Mesothelial cell of epicardium (in vitro differentiated cells): ENCODE data around the gene ARL4A. TPM values are rescaled to one million over a fixed set of nuclear protein-coding genes. Genes with fewer than 3 reads are reported as not detected.
"Not testable (repeated sequence)": the region's sequence is repeated elsewhere in the genome, so short reads cannot be mapped to it uniquely, and the experiment has no call there.

Experiments
- DNase-seq, 2 experiments: peaks; one replicate each; pipeline ENCODE4 v3.0.0; 2021; ENCODE audit warnings: low spot score in 2 of 2; ENCODE audit not compliant: unreplicated experiment in 2 of 2
- H3K27ac Mint-ChIP-seq: 2 replicates; pipeline ENCODE4 v1.8.0; 2021; ENCODE audit warnings: mixed read lengths
- H3K27me3 Mint-ChIP-seq: 2 replicates; pipeline ENCODE4 v1.8.0; 2021; ENCODE audit warnings: low read depth, mixed read lengths
- H3K36me3 Mint-ChIP-seq: 2 replicates; pipeline ENCODE4 v1.8.0; 2021; ENCODE audit warnings: mixed read lengths
- H3K4me1 Mint-ChIP-seq: 2 replicates; pipeline ENCODE4 v1.8.0; 2021; ENCODE audit warnings: mixed read lengths
- H3K4me3 Mint-ChIP-seq: 2 replicates; pipeline ENCODE4 v1.8.0; 2021; ENCODE audit warnings: mild to moderate bottlenecking, moderate library complexity, mixed read lengths
- H3K9me3 Mint-ChIP-seq: 2 replicates; pipeline ENCODE4 v1.8.0; 2021; ENCODE audit warnings: mixed read lengths
- CTCF ChIP-seq: fragments of 200-600 bp; sonication (generic); IDR thresholded peaks from one replicate; pipeline ENCODE4 v1.5.0; 2021; ENCODE audit warnings: antibody characterized with exemption; ENCODE audit not compliant: unreplicated experiment
- total RNA-seq: library from RNA; stranded (reverse); gene quantifications from 3 replicates; pipeline ENCODE4 v1.2.1, GENCODE V29; 2021

The ARL4A gene
- total RNA-seq, 1 donor from 2014 or later, result 62.5 TPM

GRCh38 chr7:12683678-12684585 lies 3.5 kb upstream of the ARL4A start:
- peak overlapping the region; percentile 64 for H3K27ac Mint-ChIP-seq
- no peak for DNase-seq
- no peak overlapping the region for H3K4me3 Mint-ChIP-seq
- H3K4me1 Mint-ChIP-seq, result peaks cover 32% of the 10 kb centered on the region
- no peaks in the 10 kb centered on the region for H3K27me3 Mint-ChIP-seq
- peak; percentile 37 for TF ChIP-seq CTCF
- H3K36me3 Mint-ChIP-seq, result no peaks in the 10 kb centered on the region
- H3K9me3 Mint-ChIP-seq, result no peaks in the 10 kb centered on the region

DNA sequence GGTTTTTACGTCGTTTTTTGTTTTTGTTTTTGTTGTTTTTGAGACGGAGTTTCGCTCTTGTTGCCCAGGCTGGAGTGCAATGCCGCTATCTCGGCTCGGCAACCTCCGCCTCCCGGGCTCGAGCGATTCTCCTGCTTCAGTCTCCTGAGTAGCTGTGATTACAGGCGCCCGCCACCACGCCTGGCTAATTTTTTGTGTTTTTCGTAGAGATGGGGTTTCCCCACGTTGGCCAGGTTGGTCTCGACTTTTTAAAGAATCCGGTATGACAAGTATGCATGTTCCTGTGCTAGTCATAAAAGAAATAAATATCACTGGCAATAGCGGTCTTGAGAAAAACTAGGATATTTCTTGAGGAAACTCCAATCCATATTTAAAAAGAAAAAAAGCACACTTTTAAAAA lies 2.7 kb upstream of the ARL4A start:
- Mint-ChIP-seq H3K4me3 (no peak overlapping the region), H3K36me3 (no peaks in the 10 kb centered on the region), H3K27ac (peak overlapping the region; percentile 32), H3K27me3 (no peaks in the 10 kb centered on the region), H3K9me3 (no peaks in the 10 kb centered on the region), H3K4me1 (peaks cover 39% of the 10 kb centered on the region)
- no peak for DNase-seq
- TF ChIP-seq CTCF, result no peak

- no peaks in the 10 kb centered on the region for H3K36me3 Mint-ChIP-seq
- no peaks in the 10 kb centered on the region for H3K9me3 Mint-ChIP-seq
- H3K27me3 Mint-ChIP-seq, result no peaks in the 10 kb centered on the region
- TF ChIP-seq CTCF, result no peak
- peak overlapping the region; percentile 62 for H3K27ac Mint-ChIP-seq
- DNase-seq, result no peak
- H3K4me3 Mint-ChIP-seq, result peak overlapping the region; percentile 93
- H3K4me1 Mint-ChIP-seq, result peaks cover 44% of the 10 kb centered on the region
These were observed 1.9 kb upstream of the ARL4A start for GRCh38 chr7:12685550-12685949.

- DNase-seq, result peak; percentile 65 to 93
- Mint-ChIP-seq H3K4me1 (peaks cover 42% of the 10 kb centered on the region), H3K9me3 (no peaks in the 10 kb centered on the region)
These were observed 1.1 kb upstream of the ARL4A start for GRCh38 chr7:12686234-12686890.

GRCh38 chr7:12687718-12688171 lies 312 bp downstream of the ARL4A start:
- Mint-ChIP-seq H3K4me1 (peaks cover 49% of the 10 kb centered on the region), H3K4me3 (peak overlapping the region; percentile 93), H3K9me3 (no peaks in the 10 kb centered on the region), H3K36me3 (no peaks in the 10 kb centered on the region), H3K27ac (peak overlapping the region; percentile 93), H3K27me3 (no peaks in the 10 kb centered on the region)
- no peak for TF ChIP-seq CTCF
- no peak for DNase-seq

More at GRCh38 chr7:12686234-12686890, 1.1 kb upstream of the ARL4A start:
- Mint-ChIP-seq H3K27ac (peak overlapping the region; percentile 97), H3K4me3 (peak overlapping the region; percentile 93), H3K36me3 (no peaks in the 10 kb centered on the region), H3K27me3 (no peaks in the 10 kb centered on the region)
- peak; percentile 86 for TF ChIP-seq CTCF

GRCh38 chr7:12688485-12689170 lies 1.2 kb downstream of the ARL4A start:
- H3K27me3 Mint-ChIP-seq, H3K36me3 Mint-ChIP-seq, H3K9me3 Mint-ChIP-seq, DNase-seq: not testable (repeated sequence)
- Mint-ChIP-seq H3K4me3 (peak overlapping the region; percentile 93), H3K4me1 (peaks cover 52% of the 10 kb centered on the region), H3K27ac (peak overlapping the region; percentile 57)
